Muscle of back (tissue), 11 donors: Measurements from ENCODE around the gene FCAMR. TPM values are rescaled to one million over a fixed set of nuclear protein-coding genes. Genes with fewer than 3 reads are reported as not detected.

Source experiments
- DNase-seq, 3 donors: peaks; one replicate each; pipeline versions ENCODE4 v3.0.0 to v3.0.0-alpha.2; 2013
- polyA plus RNA-seq, 10 donors: library from polyadenylated mRNA; unstranded; fragments of 120-200 nt; gene quantifications; one replicate each; pipeline ENCODE4 v1.2.1, GENCODE V29; 2013; ENCODE audit not compliant: insufficient read length in 10 of 10

Gene FCAMR
- polyA plus RNA-seq, 10 donors = not detected

DNA sequence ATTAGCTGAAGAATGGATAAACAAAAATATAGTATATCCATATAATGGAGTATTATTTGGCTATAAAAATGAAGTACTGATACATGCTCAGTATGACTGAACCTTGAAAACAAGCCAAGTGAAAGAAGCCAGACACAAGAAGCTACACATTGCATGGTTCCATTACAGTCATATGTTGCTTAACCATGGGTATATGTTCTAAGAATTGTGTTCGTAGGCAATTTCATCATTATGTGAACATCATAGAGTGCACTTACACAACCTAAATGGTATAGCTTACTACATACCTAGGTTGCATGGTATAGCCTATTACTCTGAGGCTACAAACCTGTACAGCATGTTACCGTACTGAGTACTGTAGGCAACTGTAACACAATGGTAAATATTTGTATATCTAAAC lies 28.6 kb upstream of the FCAMR start:
- DNase-seq = no peak

DNA sequence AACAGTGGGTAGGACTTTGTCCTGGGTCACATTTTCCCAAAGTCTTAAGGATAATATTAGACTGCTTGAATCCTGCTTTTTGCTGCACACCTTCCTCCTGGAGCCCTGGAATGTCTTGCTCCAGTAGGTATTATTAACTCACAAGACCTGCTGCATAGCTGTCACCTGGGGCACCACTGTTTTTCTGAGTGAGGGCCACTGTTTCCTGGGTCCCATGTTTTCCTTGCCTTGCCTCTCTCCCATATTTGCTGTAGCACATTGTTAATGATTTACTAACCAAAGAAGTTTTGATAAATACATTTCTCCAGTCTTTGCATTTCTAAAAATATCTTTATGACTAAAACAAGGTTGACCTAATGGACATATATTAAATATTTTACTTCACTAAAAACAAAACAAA lies 22.5 kb upstream of the FCAMR start:
- DNase-seq = no peak

DNA sequence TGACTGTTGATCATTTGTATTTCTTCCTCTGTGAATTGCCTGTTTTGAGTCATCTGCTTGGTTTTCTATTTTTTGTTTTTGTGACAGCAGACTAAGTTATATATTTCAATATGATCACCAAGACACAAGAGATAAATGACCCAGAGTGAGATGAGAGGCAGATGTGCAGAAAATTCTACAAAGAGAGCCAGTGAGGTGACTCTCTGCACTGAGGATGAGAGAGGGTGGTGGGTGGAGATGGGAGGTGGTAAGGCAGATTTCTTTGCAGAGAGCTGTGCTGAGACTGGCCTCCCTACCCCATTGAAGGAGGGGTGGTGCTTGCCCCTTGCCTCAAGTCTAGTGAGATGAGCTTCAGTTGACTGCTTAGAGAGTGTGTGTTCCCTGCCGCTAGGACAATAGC lies 17.6 kb upstream of the FCAMR start:
- no peak for DNase-seq

DNA sequence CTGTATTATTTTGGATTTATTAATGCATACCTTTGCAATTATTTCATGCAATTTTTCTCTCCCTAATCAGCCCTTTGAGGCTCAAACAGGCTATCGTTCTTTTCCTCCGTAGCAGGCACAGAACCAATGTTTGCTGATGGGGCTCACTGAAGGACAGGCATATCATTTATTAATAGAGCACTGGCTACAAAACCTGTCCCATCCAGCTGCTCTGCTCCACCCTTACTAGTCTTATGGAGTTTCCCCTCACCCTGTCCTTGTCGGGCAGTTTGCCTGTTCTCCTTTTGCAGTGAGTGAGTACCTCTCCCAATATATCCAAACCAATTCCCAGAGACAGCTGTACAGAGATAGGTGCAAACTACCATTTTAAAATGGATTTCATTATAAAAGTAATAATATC lies 16.6 kb upstream of the FCAMR start:
- no peak for DNase-seq

DNA sequence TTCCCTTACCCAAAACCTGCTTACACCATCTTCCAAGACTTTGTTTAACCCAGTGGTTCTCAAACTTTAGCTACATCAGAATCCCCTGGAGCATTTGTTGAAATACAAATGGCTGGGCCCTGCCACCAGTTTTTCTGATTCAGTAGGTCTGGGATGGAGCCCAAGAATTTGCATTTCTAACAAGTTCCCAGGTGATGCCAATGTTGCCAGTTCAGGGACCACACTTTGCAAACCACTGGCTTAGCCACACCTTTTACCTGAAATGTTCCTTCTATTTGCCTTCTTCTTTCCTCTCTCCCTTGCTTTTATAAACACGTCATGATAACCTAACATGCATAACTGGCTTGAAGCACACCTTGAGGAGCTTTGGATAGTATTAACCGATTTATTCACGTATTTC lies 16.1 kb upstream of the FCAMR start:
- DNase-seq = no peak

DNA sequence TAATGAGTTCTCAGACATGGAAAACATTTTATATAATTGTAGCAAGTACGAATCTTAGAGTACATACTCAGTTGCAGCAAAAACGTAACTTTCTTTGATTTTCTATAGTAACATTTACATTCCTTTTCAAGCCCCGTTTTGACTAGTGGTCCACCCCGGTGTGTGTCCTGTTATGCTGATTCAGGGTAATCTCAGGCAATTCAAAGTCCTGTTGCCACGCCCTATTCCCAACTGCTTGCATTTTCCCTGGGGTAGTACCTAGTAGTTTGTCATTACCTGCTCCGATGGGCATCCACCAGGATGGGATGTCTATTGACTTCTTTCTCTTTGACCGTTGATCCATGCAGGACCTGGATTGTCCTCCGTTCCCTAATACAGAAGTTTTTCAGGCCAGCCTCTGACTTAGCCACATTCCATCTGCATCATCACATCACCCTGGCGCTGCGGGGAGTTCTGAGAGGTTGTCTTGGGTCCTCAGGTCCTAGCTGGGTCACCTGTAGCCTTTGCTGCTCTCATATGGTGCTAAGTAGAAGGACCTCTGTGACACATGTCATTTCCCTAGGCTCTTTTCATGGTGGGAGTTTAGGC lies 15.0 kb upstream of the FCAMR start:
- no peak for DNase-seq

DNA sequence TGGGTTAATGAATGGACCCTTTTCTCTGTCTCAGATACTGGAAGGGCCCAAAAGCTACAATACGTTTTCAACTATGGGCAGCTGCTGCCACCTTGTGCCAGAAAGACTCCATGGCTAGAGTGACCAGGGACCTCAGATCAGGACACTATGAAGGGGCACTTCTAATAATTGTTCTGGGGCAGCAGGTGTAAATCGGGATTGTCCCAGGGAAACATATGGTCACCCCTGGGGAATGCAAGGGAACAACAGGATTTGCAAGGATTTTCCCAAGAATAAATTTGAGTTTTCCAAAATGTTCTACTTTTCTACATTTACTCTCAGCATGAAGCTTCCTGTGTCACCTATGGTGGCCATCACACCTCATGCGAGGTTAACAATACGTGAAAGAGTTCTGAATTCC lies 12.0 kb upstream of the FCAMR start:
- DNase-seq = peak; percentile 12 to 42 (median 25)

DNA sequence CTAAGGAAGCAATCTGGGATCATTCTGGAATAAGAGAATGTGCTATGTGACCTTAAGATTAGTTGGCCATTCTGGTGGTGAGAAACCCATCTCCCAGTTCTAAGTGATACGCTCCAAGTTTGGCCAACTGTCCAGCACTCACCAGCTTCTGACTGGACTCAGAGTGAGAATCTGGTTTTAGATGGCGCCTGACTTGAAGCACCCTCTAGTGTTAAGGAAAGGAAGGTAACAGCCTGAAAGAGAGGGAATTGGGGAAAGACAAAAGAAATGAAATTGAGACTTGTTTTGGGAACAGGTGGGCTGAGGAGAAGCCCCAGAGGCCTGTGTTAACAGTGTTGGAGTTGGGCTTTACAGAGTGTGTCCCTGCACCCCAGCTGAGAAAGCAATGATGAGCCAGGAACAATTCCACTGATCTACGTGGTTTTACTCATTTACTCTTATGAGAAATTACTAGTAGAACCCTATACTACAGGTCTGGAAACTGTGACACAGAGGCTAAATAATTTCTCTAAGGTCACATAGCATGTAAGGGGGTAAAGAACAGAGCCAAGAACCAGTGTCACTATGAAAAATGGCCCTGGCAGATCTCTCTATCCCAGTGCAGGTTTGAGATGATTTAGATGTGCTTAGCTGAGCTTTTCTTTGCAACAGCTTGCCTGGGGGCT lies 9.3 kb upstream of the FCAMR start:
- no peak for DNase-seq

DNA sequence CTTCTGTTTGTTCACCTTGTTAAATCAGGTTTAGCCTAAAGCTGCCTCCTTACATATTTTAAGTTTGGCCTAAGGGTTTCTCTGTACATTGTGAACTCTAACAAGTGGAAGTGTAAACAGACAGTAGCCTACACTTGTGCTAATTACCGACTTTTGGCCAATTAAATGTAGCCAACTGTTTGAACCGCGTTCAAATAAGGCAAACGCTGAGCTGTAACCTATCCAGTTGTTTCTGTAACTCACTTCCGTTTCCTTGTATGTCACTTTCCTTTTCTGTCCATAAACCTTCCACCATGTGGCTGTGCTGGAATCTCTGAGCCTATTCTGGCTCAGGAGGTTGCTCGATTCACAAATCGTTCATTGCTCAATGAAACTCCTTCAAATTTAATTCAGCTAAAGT lies 8.0 kb upstream of the FCAMR start:
- no peak for DNase-seq

DNA sequence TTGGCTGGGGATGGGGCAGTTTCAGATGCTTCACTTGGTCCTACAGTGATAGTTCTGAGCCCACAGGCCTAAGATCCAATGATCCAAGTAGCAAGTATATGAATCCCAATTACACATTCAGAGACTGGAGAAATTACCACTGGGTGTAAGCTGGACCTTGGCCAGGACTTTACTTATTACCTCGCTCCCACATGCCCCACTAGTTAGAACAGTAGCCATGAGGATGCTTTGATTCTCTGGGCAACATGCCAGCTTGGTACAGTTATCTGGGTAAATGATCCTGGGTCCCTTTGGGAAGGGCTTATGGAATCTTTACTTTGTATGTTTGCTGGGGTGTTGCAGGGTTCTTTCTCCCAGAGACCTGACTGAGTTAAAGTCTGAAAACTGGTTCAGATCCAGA lies 5.0 kb upstream of the FCAMR start:
- DNase-seq = no peak

DNA sequence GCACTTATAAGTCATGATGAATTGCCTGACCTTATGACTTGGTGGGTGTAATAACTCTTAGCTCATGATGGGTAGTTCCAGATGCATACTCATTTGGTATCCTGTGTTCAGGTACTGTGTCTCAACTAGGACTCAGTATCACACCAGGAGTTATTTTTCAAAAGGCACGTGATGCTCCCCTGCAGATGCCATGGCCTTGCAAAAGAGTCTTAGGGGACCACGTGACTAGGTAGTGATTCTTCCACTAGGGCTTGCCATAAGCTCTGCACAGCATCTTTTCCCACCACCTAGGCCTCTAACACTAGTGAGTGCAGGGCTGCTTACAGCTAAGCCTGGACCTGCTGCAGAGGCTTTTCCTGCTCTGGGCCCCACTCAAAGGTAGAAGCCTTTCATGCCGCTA lies 3.9 kb upstream of the FCAMR start:
- no peak for DNase-seq

DNA sequence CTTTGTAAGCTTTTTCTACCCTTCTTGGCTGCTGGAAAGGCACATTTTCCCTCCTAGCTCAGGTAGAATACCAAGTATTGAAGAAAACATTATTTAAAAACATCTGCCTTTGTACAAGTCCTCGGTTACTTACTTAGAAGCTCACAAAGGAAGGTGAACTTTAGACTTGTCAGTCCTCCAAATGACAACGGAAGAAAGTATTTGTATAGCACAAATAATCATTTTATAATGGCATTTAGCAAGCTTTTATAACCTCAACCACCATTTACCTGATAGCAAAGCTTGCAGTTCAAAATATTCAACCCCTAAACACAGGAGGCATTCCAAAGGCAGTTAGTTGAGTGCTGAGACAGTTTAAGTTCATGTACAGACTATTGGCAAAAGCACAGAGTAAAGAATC lies 2.5 kb upstream of the FCAMR start:
- DNase-seq = no peak

DNA sequence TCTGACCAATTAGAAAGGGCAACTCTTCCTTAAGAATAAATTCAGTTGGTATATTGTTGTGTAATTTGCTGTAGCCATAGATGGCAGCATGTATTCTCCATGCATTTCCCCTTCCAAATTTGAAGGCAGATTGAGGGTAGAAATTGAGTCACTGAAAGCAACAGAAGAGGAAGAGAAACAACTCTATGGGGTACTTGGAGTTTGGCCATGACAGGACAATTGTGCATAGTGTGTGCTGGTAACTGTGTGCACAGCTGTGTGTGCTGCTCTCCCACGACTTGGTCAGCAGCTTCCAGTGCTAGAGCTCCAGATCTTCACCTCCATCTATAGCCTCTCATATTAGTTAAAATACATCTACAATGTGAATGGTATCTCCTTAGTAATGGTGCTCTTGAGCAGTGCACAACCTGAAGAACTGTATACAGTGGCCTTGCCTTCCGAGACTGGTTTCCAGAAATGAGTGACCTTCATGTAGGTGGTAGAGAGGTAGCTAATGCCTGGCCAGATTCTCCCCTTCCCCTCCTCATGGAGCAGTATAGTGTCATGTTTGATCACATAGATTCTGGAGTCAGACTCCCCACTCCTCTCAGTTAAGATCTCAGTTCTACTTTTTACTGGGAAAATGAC lies 882 bp upstream of the FCAMR start:
- DNase-seq = no peak

DNA sequence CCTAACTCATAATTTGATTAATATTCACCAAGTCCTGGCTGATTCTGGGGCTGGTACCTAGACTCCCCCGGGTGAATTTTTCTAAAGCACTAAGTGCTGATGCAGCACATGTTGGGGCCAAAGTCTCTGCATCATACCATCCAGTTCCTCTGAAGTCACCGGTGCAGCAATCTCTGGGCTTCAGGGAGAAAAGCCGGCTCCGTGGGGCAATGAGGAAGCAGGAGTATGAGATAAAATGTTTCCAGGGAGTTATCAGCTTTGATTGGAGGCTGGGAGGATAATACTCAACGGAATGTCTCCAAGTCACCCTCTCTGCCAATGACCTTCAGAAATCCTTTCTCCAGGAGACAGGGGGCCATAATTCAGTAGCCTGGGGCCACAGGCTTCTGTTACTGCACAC lies 1.2 kb downstream of the FCAMR start:
- DNase-seq = no peak

DNA sequence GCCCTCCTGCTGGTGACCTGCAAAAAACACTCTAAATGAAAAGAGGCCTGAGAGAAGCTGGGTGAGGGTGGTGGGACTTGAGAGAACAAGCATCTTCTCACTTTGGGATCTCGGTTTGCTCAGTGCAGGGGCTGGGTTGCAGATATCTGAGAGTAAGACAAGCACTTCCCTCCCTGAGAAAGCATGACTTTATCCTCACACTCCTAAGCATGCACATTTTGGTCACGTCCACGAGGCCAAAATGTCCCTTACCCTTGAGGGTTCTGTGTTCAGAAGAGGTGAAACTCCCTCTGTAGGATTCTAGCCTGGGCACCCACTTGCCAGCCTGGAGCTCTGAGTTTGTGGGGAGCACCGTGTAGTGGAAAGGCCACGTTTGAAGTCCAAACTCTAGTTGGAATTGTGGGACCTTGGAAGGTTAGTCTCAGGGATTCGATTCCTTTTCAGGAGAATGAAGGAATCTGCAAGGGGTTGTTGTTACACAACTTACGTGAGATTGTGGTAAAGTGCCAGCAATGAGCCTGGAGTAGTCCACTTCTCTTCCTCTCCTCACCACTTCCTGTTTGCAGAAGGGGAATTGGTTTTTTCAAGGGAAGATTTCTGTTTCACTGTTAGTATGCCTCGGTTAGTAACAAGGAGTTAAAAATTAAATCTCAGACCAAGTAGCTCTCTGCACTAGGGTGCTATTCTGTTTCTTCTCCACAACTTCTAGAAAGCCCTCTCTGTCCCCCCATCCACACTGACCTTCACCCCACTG lies 3.0 kb downstream of the FCAMR start:
- DNase-seq = peak in 2 of 3 donors; percentile 19 to 27

DNA sequence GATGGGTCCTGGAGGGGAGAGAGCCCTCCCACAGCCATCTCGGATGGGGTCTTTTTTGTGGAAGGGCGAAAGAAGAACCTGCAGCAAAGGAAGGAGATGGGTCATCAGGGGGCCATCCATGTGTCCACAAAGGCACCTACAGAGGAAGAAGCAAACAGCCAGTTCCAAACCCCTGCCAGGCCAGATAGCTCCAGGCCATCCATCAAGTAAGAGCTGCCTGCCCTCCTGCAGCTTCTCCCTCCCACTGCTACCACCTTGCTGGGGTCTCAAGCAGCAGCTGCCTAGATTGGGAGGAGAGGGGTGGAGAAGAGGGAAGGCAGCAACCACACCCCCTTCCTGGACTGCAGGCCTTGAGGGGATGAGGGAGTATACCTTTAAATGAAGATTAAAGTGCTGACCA lies 4.5 kb downstream of the FCAMR start:
- no peak for DNase-seq

DNA sequence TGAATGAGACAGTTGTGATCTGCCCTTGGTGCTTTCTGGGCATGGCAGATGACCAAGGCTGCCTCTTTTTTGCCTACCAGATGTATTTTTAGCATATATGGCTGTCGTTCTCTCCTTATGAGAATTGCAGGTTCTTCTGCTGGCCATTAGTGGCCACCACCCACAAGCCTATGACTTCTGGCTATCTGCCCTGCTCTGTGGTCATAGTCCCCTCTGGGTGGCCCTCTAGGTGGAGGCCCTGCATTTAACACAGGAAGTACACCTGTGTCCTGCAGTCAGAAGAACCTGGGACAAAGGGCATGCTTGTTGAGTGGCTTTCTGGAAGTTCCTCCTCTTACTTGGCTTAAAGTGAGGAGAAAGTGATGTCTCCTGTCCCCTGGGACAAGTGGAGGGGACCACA lies 6.5 kb downstream of the FCAMR start:
- no peak for DNase-seq

DNA sequence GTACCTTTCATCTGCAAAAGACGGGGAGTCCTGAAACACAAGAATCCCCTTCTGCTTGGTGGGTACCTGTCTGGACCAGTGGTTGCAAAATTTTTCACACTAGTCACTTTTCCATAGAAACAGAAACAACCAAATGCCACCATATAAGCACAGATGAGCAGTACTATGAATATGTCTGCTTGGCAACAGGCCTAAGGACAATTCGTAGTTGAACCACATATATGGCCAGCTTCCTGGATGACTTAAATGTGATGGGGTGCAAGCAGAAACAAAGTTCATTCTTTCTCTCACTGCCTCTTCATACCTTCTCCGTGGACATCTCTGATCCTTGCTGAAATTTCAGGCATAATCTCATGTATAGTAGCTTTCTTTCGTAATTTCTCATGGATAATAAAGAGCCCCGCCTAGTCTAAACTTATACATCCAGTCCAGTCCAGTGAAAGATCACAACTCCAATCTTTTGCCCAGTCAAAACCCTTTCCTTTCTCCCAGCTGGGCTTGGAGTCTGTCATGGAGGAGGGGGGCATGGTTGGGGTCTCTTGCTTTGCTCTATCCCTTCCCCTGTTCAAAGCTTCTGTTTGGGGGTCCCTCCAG lies 7.0 kb downstream of the FCAMR start:
- DNase-seq = no peak

DNA sequence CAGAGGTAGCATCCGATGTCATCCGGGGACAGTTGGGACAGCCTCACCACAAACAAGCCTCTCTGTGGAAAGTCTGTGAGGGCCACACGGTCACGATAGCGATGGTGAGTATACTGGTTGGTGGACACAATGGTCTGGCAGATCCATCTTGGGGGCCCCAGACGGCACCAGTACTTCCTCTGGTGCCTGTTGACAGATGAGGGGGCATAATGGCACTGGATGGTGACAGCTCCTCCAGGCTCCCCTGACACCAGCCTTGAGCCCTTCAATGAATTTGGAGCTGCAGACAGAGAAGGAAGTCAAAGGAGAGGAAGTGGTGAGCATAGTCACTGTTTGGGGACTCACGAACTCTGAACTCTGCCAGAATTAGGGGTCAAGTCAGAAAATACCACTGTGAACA lies 8.0 kb downstream of the FCAMR start:
- no peak for DNase-seq

DNA sequence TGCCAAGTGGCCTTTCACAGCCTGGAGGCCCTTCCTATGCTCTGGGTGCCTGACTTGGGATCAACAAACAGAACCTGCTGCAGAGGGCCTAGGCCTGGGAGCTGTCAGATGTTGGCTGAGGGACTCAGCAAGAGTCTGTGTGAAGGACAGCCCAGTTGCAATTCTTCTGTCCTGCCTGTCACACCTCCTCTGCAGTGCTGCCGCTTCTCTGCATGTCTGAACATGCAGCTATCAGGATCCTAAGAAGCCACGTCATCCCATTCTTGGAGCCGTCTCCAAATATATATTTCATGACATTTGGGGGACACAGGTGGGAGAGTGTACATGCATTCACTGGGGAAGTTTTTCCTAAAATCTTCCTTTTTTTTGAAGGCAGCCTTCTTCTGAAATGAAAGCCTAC lies 8.6 kb downstream of the FCAMR start:
- DNase-seq = no peak

DNA sequence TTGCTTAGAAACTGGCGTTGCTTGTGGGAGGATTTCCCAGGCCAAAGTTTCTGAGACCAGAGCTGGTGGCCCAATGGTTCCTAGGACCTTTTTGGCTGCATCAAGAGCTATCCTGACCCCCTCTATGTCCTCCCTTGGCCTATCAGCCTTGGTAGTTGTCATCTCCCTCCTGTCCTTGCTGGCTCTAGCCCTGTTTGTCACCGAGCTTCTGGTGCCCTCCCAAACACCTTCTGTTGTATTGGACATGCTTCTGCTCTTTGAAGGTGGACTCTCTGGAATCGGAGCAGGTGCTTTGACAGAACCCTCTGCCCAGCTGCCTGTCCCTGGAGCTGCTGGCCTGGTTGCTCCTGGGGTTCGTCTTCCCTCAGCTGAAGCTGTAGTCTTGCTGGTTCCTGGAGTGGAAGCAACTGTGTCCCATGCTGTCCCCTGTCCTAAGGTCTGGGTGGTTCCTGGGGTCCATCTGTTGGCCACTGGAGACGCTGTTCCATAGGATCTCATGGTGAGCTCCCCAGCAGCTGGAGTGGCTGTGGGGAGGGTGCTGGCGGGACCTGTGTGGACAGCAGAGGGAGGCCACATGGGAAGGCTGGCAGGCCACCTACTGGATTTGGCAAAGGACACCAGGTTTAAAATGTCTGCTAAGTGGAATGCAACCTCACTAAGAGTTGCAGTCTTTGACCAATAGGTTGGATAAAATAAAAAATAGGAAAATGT lies 9.4 kb downstream of the FCAMR start:
- DNase-seq = no peak

DNA sequence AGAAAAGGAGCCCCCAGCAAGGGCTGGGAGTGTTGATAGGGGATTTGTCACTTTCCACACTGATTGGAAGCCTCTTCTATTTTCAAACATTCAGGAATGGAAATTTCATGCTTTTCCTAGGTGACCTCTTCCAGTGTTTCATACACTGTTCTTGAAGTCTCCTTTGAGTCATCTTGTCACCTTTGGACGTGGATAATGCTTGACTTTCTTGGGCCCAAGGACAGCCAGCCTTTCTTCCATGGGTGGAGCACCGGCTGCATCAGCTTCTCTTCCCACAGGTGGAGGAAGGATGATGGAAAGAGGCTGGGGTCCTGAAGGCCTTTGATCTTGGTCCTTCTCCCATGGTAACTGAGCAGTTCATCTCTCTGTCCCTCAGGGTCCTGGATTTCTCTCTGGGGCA lies 12.1 kb downstream of the FCAMR start:
- no peak for DNase-seq
